ENCODE measurements around the gene YPEL4.

The YPEL4 gene

DNA sequence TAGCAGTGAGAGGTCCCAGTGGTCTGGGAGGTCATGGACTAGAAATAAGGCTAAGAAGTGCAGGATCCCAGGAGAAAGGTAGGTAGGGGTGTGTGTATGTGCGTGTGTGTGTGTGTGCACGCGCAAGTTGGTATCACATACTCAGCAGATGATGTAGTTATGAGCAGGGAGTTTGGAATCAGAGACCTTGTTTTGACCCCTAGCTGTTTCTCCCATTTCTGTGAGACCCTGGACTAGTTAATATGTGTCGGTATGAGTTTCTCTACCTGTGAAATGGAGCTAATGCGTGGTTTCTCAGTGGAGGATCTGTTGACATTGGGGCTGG is 50.9 kb downstream of the YPEL4 start:
- no peak for TF ChIP-seq CTCF (IDR thresholded peaks at IDR 0.05; ENCODE audit: low read depth, low read length, missing control alignments)
- peak overlapping the region; percentile 40 for H3K4me3 ChIP-seq (ENCODE audit: low read depth, low read length)
- no peak for DNase-seq (ENCODE audit: low read depth)
- in situ Hi-C loops (cut with HindIII; ENCODE audit: low sequenced_read_pairs): no loop called here

DNA sequence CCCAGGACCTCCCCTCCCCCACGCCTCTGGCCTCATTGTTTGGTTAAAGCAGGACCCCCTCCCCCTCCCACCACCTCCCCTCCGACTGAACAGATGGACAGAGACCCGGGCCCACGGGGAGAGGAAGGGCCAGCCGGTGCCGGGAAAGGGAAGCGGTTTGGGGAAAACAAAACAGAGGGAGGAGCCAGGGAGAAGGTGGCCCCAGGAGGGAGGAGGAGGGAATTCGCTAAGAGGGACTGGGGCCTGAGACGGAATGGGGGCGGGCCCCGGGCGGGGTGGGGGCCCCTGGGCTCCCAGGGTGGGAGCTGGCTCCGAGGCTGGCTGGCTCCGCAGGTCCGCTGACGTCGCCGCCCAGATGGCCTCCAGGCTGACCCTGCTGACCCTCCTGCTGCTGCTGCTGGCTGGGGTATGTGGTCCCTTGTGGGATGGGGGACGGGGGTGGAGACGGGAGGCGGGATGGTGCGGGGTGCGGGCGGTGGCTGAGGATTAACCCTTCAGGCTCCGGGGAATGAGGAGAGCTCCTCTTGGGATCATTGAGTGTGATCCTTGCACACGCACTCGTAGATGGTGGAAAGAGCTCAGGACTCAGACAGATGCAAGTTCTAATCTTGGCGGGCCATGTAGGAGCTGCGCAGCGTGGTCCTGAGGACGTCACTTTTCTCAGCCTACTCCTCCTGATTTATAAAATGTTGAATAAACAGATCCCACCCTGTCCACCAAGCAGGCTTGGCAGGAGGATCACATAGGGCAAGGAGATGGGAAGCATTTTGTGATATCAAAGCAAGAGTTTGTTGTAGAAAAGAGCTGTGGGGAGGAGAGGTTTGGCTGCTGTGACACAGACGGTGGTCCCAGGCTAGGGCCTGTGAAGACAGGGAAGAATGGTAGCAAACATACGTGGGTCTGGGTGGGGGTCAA is 51.5 kb downstream of the YPEL4 start:
- H3K4me3 ChIP-seq (ENCODE audit: low read depth, low read length): peak overlapping the region; percentile 40
- TF ChIP-seq CTCF (IDR thresholded peaks at IDR 0.05; ENCODE audit: low read depth, low read length, missing control alignments): no peak
- in situ Hi-C loops (cut with HindIII; ENCODE audit: low sequenced_read_pairs): no loop called here
- no peak for DNase-seq (ENCODE audit: low read depth)

DNA sequence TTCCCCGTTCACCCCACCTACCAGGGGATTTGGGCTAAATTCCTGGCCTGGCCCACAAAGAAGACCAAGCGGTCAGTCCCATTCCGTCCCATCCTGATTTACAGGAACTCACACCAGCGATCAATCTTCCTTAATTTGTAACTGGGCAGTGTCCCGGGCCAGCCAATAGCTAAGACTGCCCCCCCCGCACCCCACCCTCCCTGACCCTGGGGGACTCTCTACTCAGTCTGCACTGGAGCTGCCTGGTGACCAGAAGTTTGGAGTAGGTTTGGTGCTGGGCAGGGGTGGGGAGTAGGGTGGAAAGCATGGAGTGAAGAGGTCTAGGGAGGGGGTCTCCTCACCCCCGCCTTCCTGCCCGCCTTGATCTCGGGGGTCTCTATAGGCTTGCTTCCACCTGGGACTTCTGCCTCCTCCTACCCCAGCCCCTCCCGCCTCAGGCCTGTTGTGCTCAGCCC is 52.2 kb downstream of the YPEL4 start, which contains the start of gene SERPING1:
Gene SERPING1 (plus strand): TSS at position 225 of the 455 bp plus-strand sequence. CDS start 586 bp downstream, outside the sequence.
- TF ChIP-seq CTCF (IDR thresholded peaks at IDR 0.05; ENCODE audit: low read depth, low read length, missing control alignments): no peak
- DNase-seq (ENCODE audit: low read depth): no peak
- in situ Hi-C loops (cut with HindIII; ENCODE audit: low sequenced_read_pairs): no loop called here
- H3K4me3 ChIP-seq (ENCODE audit: low read depth, low read length): peak within 1 kb of the TSS; percentile 40

DNA sequence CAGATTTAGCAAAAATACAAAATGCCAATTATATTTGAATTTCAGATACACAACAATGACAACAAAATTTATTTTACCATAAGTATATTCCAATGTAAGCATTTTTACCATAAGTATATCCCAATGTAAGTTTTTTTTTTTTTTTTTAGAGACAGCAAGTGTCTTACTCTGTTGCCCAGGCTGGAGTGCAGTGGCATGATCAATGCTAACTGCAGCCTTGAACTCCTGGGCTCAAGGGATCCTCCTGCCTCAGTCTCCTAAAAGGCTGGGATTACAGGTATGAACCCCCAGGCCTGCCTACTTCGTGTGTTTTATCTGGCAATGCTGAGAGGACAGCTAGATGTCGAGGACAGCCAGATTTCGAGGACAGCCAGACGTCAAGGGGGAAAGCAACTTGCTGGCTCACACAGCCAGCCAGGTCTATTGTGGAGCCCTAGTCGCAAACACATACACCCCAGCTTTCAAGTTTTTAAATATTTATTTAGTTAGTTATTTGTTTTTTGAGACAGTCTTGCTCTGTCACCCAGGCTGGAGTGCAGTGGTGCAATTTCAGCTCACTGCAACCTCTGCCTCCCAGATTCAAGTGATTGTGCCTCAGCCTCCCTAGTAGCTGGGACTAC is 53.3 kb downstream of the YPEL4 start:
- in situ Hi-C loops (cut with HindIII; ENCODE audit: low sequenced_read_pairs): no loop called here
- H3K4me3 ChIP-seq (ENCODE audit: low read depth, low read length): no peak overlapping the region
- DNase-seq (ENCODE audit: low read depth): no peak
- TF ChIP-seq CTCF (IDR thresholded peaks at IDR 0.05; ENCODE audit: low read depth, low read length, missing control alignments): no peak
